Glutamatergic neuron (in vitro differentiated cells): ENCODE measurements around the gene DNLZ. TPM values are rescaled to one million over a fixed set of nuclear protein-coding genes. Genes with fewer than 3 reads are reported as not detected.

Experiments
- DNase-seq: peaks from one replicate; pipeline ENCODE4 v3.0.0; 2022
- H3K27ac Mint-ChIP-seq: one replicate; pipeline ENCODE4 v1.8.0; 2020; ENCODE audit warnings: mild to moderate bottlenecking, mixed read lengths, inconsistent platforms; ENCODE audit not compliant: unreplicated experiment
- H3K27me3 Mint-ChIP-seq: one replicate; pipeline ENCODE4 v1.8.0; 2020; ENCODE audit warnings: mild to moderate bottlenecking, moderate library complexity, mixed read lengths, inconsistent platforms; ENCODE audit not compliant: unreplicated experiment
- H3K36me3 Mint-ChIP-seq: one replicate; pipeline ENCODE4 v1.8.0; 2020; ENCODE audit warnings: mild to moderate bottlenecking, mixed read lengths, inconsistent platforms; ENCODE audit not compliant: unreplicated experiment
- H3K4me1 Mint-ChIP-seq: one replicate; pipeline ENCODE4 v1.8.0; 2020; ENCODE audit warnings: mild to moderate bottlenecking, low read depth, mixed read lengths, inconsistent platforms; ENCODE audit not compliant: unreplicated experiment
- H3K4me3 Mint-ChIP-seq: one replicate; pipeline ENCODE4 v1.8.0; 2020; ENCODE audit warnings: mild to moderate bottlenecking, mixed read lengths, inconsistent platforms; ENCODE audit not compliant: unreplicated experiment
- H3K9me3 Mint-ChIP-seq: one replicate; pipeline ENCODE4 v1.8.0; 2020; ENCODE audit warnings: mild to moderate bottlenecking, moderate library complexity, mixed read lengths, inconsistent platforms; ENCODE audit not compliant: unreplicated experiment
- CTCF ChIP-seq: fragments of 200-600 bp; sonication (generic); IDR thresholded peaks from one replicate; pipeline ENCODE4 v1.5.0; 2021; ENCODE audit not compliant: partially characterized antibody, unreplicated experiment
- total RNA-seq: library from RNA; stranded (reverse); fragmentation: NEBNext Ultra II Directional; extraction: Animal tissue kit (Norgen Biotek cat#: 25700); gene quantifications from one replicate; pipeline ENCODE4 v1.2.1, GENCODE V29; 2021; ENCODE audit not compliant: unreplicated experiment

The DNLZ gene
- total RNA-seq, 1 donor from 2014 or later = 16.5 TPM

DNA sequence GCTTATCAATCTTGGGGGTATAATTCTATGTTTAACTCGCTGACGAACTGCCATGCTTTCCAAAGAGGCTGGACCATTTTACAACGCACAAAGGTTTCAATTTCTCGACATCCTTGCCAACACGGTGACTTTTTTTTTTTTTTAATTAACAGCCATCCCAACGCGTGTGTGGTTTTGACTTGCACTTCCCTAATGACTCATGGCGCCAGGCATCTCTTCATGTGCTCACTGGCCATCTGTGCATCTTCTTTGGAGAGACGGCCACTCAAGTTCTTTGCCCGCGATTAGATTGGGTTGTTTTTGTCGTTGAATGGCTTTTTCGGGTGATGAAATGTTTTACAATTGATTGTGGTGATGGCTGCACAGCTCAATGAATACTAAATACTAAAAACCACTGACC lies 22.5 kb upstream of the DNLZ start:
- Mint-ChIP-seq H3K27ac (no peak overlapping the region), H3K36me3 (no peaks in the 10 kb centered on the region), H3K4me3 (no peak overlapping the region), H3K4me1 (no peaks in the 10 kb centered on the region), H3K9me3 (peaks cover 1% of the 10 kb centered on the region), H3K27me3 (no peaks in the 10 kb centered on the region)
- TF ChIP-seq CTCF = no peak
- no peak for DNase-seq

GRCh38 chr9:136385015-136385414 lies 21.5 kb upstream of the DNLZ start:
- Mint-ChIP-seq H3K27me3 (no peaks in the 10 kb centered on the region), H3K9me3 (peaks cover 1% of the 10 kb centered on the region), H3K27ac (no peak overlapping the region), H3K4me1 (no peaks in the 10 kb centered on the region), H3K4me3 (peak overlapping the region; percentile 34), H3K36me3 (no peaks in the 10 kb centered on the region)
- no peak for DNase-seq
- no peak for TF ChIP-seq CTCF

- peaks cover 1% of the 10 kb centered on the region for H3K9me3 Mint-ChIP-seq
- H3K36me3 Mint-ChIP-seq = no peaks in the 10 kb centered on the region
- no peak for TF ChIP-seq CTCF
- H3K4me1 Mint-ChIP-seq = no peaks in the 10 kb centered on the region
- H3K4me3 Mint-ChIP-seq = no peak overlapping the region
- H3K27me3 Mint-ChIP-seq = no peaks in the 10 kb centered on the region
- no peak for DNase-seq
- no peak overlapping the region for H3K27ac Mint-ChIP-seq
Observed at GRCh38 chr9:136383436-136383835, 19.9 kb upstream of the DNLZ start.

- Mint-ChIP-seq H3K27ac (no peak overlapping the region), H3K4me3 (no peak overlapping the region), H3K9me3 (no peaks in the 10 kb centered on the region), H3K36me3 (no peaks in the 10 kb centered on the region), H3K27me3 (no peaks in the 10 kb centered on the region), H3K4me1 (no peaks in the 10 kb centered on the region)
- TF ChIP-seq CTCF = no peak
- no peak for DNase-seq
Observed at GRCh38 chr9:136381966-136382513, 18.5 kb upstream of the DNLZ start.

- no peak for TF ChIP-seq CTCF
- Mint-ChIP-seq H3K4me3 (no peak overlapping the region), H3K9me3 (no peaks in the 10 kb centered on the region), H3K36me3 (no peaks in the 10 kb centered on the region), H3K27me3 (no peaks in the 10 kb centered on the region), H3K27ac (no peak overlapping the region), H3K4me1 (no peaks in the 10 kb centered on the region)
- DNase-seq = no peak
Observed at GRCh38 chr9:136381311-136381710, 17.8 kb upstream of the DNLZ start.
